IPS-20b (cell line): ENCODE data around the gene TAS1R3.
A peak's percentile ranks its signal among the peaks of the same experiment; 100 is the strongest.

Experiments used
- H3K27ac ChIP-seq: one replicate; pipeline ENCODE4 v1.5.1; 2013; ENCODE audit warnings: low read length
- H3K27me3 ChIP-seq: 2 replicates; pipeline ENCODE4 v1.6.1; 2013; ENCODE audit warnings: mild to moderate bottlenecking, low read length, inconsistent platforms; ENCODE audit not compliant: insufficient read depth
- H3K36me3 ChIP-seq: 2 replicates; pipeline ENCODE4 v1.6.1; 2013; ENCODE audit warnings: low read depth, mild to moderate bottlenecking, inconsistent platforms, low read length, moderate library complexity; ENCODE audit not compliant: insufficient read depth
- H3K4me1 ChIP-seq: 2 replicates; pipeline ENCODE4 v1.6.1; 2013; ENCODE audit warnings: mild to moderate bottlenecking, control low read depth, inconsistent platforms, low read length, moderate library complexity; ENCODE audit not compliant: insufficient read depth
- H3K4me3 ChIP-seq: 2 replicates; pipeline ENCODE4 v1.5.1; 2013; ENCODE audit warnings: mild to moderate bottlenecking, low read length, inconsistent platforms
- H3K9ac ChIP-seq: 2 replicates; pipeline ENCODE4 v1.6.1; 2013; ENCODE audit warnings: low read depth, mild to moderate bottlenecking, inconsistent platforms, low read length, moderate library complexity
- H3K9me3 ChIP-seq: 2 replicates; pipeline ENCODE4 v1.6.1; 2013; ENCODE audit warnings: mild to moderate bottlenecking, low read depth, low read length, inconsistent platforms; ENCODE audit not compliant: insufficient read depth

The TAS1R3 gene

DNA sequence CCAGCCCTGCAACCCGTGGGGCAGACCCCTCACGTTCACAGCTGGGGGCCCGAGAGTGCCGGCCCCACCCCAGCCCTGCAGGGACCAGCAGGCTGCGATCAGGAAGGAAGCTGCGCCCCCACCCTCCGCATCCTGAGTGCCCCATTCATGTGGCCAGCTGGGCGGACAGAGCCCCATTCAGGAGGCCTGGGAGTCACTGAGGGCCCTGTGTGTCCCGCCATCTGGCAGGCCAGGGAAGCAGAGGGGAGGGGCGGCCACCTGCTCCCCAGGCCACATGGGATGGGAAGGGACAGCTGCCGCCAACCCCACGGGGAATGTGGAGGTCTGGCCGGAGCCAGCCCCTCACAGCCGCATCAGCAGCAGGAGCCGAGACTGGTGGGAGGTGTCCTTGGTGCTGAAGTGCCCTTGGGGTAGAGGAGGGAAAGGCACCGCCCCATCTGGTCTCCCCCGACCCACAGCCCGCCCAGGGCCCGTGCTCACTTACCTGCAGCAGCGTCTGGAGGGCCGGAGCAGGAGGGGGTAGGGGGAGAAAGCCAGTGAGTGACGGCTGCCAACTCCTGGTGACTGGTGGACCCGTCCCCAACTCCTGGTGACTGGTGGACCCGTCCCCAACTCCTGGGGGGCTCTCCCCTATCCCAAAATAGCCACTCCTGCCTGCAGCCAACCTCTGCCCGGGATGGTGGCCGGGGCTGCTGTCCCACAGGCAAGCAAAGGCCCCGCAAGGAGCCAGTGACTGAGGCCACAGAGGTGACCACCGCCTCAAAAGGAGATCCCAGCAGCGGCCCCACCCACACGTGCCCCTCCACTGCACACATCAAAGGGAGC is 32.0 kb upstream of the TAS1R3 start:
- Histone ChIP-seq H3K36me3 (no peaks in the 10 kb centered on the region), H3K27me3 (no peaks in the 10 kb centered on the region), H3K4me1 (no peaks in the 10 kb centered on the region), H3K4me3 (no peak overlapping the region), H3K9me3 (no peaks in the 10 kb centered on the region), H3K27ac (no peak overlapping the region), H3K9ac (no peak overlapping the region)

DNA sequence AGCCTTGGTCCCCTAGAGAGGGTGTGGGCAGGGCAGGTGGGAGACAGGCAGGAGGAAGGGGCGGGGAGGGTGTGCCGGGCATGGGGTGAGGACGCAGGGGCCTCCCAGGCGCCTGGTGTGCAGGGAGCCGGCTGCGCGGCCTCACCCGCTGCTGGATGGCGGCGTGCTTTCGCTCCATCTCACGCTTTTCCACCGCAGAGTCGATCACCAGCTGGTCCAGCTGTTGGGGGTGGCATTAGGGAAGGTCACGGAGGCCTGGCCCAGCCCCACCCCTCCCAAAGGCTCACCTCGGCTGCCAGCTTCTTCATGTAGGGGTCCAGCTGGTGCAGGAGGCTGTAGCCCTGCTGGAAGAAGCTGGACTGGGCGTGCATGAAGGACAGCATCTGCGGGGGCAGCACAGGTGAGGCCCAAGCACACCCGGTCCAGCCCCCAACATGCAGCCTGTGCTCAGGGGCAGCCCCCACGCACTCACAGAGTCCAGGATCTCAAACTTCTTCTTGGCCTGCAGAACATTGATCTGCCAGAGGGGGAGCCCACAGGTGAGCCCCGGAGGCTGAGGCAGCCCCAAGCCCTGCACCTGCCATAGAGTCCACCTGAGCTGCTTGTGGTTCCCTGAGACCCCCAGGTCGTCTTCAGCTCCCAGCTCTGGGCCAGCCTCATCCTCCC is 31.3 kb upstream of the TAS1R3 start:
- Histone ChIP-seq H3K9ac (no peak overlapping the region), H3K27me3 (no peaks in the 10 kb centered on the region), H3K4me1 (peaks cover 3% of the 10 kb centered on the region; the same call in 1 of the 2 replicates), H3K4me3 (no peak overlapping the region), H3K9me3 (no peaks in the 10 kb centered on the region), H3K36me3 (no peaks in the 10 kb centered on the region), H3K27ac (no peak overlapping the region)

DNA sequence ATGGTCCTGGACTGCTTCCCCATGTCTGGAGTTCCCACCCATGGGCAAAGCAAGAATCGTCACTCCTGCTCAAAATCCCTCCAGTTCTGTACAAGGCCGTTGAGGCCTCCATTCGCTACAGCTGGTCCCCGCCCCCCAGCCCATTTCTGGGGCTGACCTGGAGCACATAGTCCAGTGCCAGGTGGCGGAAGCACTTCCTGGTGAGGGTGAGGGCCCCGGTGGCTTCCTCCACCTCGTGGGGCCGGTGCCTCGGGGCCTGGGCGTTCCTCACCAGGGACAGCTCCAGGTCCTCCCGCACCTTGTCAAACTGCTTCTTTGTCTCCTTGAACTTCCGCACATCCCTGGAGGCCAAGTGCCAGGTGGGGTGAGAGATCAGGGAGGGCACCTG is 30.7 kb upstream of the TAS1R3 start:
- H3K4me1 ChIP-seq: peaks cover 7% of the 10 kb centered on the region; the same call in 1 of the 2 replicates
- H3K4me3 ChIP-seq: no peak overlapping the region
- no peaks in the 10 kb centered on the region for H3K36me3 ChIP-seq
- no peak overlapping the region for H3K9ac ChIP-seq
- no peaks in the 10 kb centered on the region for H3K9me3 ChIP-seq
- H3K27me3 ChIP-seq: no peaks in the 10 kb centered on the region
- no peak overlapping the region for H3K27ac ChIP-seq

DNA sequence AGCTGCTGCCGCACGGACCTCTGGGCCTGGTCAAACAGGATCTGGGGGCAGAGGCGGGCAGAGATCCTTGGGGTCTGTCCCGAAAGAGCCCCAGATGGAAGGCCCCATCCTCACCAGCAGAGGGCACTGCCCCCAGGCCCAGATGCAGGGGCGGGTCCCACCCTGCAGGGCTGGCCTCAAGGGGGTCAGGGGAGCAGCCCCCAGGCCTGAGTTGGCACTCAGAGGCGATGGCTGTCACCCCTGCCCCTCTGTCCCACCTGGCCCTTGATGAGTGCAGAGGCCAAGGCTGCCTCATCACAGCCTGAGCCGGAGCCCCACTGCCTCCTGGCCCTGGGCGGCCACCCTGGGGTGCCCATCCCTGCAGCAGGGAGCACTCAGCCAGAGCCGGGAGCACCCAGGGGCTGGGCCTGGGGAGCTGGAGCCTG is 29.1 kb upstream of the TAS1R3 start:
- Histone ChIP-seq H3K9me3 (no peaks in the 10 kb centered on the region), H3K36me3 (no peaks in the 10 kb centered on the region), H3K9ac (no peak overlapping the region), H3K4me1 (peaks cover 9% of the 10 kb centered on the region), H3K27ac (no peak overlapping the region), H3K27me3 (peaks cover 6% of the 10 kb centered on the region; the same call in 1 of the 2 replicates), H3K4me3 (no peak overlapping the region)

DNA sequence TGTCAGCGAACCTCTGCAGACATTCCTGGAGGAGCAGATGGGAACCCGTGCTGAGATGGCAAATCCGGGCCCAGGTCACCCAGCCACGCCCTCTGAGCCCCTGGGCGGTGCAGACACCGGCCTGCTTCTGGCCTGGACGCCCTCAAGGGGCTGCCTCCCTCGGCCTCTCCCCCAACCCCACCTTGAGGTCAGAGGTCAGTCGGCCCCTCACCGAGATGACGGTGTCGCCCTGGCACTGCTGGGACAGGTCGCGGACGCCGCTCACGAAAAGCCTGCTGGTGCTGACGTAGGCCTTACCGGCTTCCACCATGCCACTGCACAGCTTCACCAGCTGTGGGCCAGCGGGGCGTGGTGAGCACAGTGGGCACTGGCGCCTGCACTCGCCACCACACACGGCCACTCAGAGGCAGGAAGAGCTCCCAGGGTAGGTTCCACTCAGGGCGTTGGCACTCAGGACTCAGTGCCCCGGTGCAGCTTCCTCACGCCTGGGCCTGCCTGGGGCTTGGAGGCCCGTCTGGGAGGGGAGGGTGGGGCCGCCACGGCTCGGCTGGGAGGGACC is 28.1 kb upstream of the TAS1R3 start:
- Histone ChIP-seq H3K4me3 (no peak overlapping the region), H3K27ac (no peak overlapping the region), H3K36me3 (no peaks in the 10 kb centered on the region), H3K9me3 (no peaks in the 10 kb centered on the region), H3K9ac (no peak overlapping the region), H3K4me1 (peaks cover 11% of the 10 kb centered on the region), H3K27me3 (peaks cover 8% of the 10 kb centered on the region; the same call in 1 of the 2 replicates)

DNA sequence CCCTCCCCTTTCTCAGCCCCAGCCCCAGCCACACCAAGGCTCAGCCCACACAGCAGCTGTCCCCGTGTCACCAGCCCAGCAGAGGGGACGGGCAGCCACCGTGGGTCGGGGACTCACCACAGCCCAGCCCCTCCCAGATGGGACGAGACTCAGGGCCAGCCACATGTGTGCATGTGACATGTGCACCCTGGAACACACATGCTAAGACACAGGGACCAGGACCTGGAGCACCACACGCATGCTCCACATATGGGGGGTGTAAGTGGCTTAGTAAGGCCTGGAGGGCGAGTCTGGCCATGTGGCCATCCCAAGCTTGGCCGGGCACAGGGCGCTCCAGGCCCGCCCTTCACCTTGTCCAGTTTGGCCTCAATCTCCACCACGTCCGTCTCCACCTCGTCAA is 27.3 kb upstream of the TAS1R3 start:
- Histone ChIP-seq H3K4me3 (no peak overlapping the region), H3K9me3 (no peaks in the 10 kb centered on the region), H3K27ac (no peak overlapping the region), H3K36me3 (no peaks in the 10 kb centered on the region), H3K9ac (no peak overlapping the region), H3K27me3 (peaks cover 8% of the 10 kb centered on the region; the same call in 1 of the 2 replicates), H3K4me1 (peaks cover 11% of the 10 kb centered on the region)

DNA sequence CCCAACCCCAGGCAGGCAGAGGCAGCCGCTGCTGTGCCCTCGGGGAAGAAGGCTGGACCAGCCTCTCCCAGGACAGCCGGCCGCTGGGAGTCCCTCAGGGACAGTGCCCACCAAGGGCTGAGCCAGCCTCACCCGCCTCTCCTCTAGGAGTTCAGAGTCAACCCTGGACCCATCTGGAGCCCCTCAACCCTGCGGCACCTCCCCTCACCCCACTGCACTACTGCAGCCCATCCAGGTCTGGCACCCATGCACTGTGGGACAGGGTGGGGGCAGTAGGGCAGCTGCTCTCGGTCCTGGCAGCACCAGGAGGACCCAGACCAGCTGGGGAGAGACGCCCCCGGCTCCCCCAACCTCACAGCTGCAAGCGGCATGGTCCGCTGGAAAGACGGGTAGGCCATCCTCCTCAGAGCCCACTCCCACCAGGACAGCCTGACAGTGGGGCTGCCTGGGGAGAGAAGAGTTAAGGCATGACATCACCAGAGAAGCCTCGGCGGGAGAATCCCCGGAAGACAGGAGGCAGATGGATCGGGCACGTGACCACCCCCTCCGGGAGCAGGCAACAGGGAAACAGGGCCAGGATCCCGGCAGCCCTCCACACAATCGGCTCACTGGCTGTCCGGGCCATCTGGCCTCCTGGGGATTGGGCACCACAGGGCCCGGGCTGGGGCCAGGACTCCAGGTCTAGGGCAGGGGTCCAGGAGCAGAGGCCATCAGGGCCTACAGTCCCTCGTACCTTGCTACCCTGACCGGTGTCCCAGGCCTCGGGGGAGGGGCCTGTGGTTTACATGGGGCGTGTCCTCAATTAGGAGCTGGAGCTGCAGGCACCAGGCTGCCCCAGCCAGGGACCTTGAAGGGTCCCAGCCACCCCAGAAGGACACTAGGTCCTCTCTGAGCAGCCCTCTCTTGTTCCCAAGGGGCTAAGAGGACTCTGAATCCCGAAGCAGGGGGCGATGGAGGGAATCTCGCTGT is 26.5 kb upstream of the TAS1R3 start:
- H3K4me3 ChIP-seq: peak overlapping the region; percentile 17; the same call in 1 of the 2 replicates
- peaks cover 11% of the 10 kb centered on the region for H3K4me1 ChIP-seq
- H3K9me3 ChIP-seq: no peaks in the 10 kb centered on the region
- H3K36me3 ChIP-seq: no peaks in the 10 kb centered on the region
- no peak overlapping the region for H3K27ac ChIP-seq
- H3K9ac ChIP-seq: peak overlapping the region; percentile 40; the same call in 1 of the 2 replicates
- peaks cover 8% of the 10 kb centered on the region; the same call in 1 of the 2 replicates for H3K27me3 ChIP-seq

DNA sequence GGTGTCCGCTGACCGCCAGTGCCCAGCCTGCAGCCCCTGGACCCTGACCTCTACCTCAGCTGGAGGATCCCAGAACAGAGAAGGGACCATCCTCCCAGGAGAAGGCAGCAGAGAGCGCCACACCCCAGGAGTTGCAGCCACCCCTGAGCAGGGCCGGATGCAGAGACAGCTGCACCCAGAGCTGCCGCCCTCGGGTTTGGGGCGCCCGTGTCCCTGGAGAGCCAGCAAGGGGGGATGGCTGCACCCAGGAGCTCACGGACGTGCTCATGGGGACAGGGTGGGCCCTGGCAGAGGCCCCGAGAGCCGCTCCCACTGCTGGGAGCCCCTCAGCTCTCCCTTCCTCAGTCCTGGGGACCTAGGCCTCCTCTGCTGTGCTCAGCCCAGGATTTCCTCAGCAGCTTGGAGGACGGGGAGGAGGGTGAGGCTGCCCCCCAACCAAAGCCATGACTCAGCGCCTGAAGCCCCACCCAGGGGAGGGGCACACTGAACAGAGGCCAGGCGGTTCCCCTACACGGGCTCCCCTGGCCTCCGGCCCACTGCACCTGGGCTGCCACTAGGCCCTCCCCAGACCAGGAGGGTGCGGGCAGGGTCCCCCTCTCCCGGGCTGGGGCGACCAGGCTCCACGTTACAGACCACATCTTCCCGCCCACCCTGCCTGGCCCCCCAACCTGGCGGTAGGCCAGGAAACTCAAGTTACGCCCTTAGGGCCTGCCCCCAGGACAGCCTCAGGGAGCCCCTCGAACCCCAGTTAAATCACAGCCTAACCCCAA is 25.6 kb upstream of the TAS1R3 start:
- Histone ChIP-seq H3K9ac (peak overlapping the region; percentile 40; the same call in 1 of the 2 replicates), H3K27ac (no peak overlapping the region), H3K27me3 (peaks cover 8% of the 10 kb centered on the region; the same call in 1 of the 2 replicates), H3K4me3 (peak overlapping the region; percentile 17; the same call in 1 of the 2 replicates), H3K36me3 (peaks cover 6% of the 10 kb centered on the region), H3K4me1 (peaks cover 15% of the 10 kb centered on the region), H3K9me3 (no peaks in the 10 kb centered on the region)

DNA sequence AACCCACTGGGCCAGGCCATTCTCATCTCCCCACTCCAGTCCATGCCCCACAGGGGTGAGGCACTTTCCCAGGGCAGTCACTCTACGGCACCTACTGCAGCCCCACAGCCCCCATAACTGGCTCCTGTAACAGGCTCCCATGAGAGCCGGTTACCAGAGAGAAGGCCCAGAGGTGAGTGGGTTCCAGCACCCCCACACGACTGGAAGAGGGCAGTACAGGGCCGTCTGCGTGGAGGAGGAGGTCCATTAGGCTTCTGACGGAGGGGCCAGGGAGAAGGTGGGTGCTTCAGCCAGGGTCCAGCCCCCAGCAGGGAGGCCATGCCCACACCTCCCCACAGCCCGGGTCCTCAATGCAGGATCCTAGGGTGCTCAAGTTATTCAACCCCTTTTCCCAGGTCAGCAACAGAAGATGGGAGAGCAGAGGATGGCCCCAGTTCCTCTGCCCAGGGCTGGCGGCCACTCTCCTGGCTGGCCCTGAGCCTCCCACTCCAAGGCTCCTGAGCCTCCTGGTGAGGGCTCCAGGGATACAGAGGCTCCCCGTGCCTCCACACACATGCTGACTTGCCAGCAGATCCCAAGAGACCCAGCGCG is 24.9 kb upstream of the TAS1R3 start:
- H3K9ac ChIP-seq: peak overlapping the region; percentile 32; the same call in 1 of the 2 replicates
- no peak overlapping the region for H3K27ac ChIP-seq
- no peaks in the 10 kb centered on the region for H3K9me3 ChIP-seq
- H3K36me3 ChIP-seq: peaks cover 13% of the 10 kb centered on the region
- peaks cover 8% of the 10 kb centered on the region; the same call in 1 of the 2 replicates for H3K27me3 ChIP-seq
- H3K4me1 ChIP-seq: peaks cover 15% of the 10 kb centered on the region
- peak overlapping the region; percentile 75; the same call in 1 of the 2 replicates for H3K4me3 ChIP-seq

DNA sequence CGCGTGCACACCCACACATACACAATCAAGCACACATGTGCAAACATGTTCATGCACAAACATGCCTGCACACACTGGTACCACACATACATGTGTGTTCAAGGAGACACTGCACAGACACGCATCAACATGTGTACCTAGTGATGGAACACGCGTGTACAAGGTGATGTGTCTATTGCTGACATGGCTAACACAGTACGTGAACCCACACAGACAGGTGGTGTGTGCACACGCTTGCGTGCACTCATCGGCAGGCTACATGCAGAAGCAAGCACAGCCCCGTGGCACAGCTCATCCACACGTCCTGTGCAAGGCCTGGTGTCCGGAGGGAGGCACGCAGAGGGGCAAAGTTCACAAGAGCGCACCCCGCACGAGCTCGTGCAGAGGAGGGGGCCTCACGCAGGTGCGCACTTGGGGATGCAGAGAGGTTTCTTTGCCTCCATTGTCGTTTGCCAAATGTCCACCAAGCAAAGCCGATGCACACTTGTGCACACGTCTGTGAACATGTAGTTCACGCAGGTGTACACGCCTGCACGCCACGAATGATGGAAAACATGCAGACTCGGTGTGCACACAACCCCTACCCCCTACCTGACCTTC is 24.3 kb upstream of the TAS1R3 start:
- Histone ChIP-seq H3K36me3 (peaks cover 19% of the 10 kb centered on the region), H3K27ac (no peak overlapping the region), H3K9me3 (no peaks in the 10 kb centered on the region), H3K27me3 (peaks cover 8% of the 10 kb centered on the region; the same call in 1 of the 2 replicates), H3K4me1 (peaks cover 15% of the 10 kb centered on the region), H3K4me3 (peak overlapping the region; percentile 75), H3K9ac (peak overlapping the region; percentile 71; the same call in 1 of the 2 replicates)
